Measurements from ENCODE around the gene ESPNL.

Gene ESPNL

DNA sequence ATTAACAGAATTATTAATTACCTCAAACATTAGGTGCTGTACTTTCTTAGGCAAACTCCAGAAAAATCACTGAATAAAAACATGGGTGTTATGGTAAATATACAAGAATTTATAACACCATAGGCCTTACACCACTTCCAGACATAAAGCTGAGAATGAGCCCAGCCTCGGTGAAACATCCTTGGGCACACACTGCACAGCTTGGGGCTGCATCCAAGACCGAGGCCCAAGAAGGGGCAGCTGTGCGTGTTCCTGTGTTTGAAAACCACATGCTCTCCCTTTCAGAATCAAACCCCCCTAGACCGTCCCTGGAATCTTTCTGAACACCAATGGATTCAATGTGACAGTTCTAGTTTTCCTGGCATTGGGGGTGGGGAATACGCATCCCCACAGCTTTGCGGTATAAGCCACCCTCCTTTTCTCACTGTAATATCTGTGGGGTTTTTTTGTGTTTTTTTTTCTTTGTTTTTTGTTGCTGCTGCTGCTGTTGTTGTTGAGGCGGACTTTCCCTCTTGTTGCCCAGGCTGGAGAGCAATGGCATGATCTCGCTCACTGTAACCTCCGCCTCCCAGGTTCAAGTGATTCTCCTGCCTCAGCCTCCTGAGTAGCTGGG, 71.5 kb downstream of the ESPNL start:
- DNase-seq (ENCODE audit: low read depth in 3 of 3) = no peak

DNA sequence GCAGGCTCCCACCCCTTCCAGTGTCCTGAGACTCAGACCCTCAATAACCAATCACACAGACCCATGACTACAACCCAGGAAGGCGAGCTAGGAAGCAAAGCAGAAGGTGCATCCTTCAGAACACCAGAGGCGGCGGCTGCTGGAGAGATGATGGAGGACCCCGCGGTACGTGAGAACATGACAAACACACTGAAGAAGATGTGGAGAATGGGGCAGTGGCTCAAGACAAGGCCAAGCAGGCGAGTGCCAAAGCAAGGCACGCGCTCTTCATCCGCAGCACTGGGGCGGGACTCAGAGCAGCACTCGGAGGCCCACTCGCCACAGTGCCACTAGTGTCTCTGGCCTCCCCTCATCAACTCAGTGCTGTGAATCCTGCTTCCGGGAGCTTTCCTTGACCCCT, 72.3 kb downstream of the ESPNL start:
- DNase-seq (ENCODE audit: low read depth in 3 of 3) = no peak

DNA sequence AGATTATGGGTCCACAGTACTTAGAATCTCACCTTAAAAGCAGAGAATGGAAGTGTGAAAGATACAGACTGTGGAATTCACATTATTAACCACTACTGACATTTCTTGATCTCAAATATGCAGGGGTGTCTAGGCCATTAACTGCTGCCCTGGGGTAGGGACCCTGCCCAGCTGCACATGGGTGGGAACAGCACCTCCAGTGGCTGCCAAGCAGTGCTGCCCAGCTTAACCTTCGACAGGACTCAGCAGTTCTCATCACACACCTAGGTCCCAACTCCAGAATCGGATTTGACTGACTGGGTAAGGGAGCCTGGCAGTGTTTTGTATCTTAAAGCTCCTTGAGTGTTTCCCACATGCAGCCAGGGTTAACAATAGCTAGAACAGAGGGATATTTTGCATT, 73.6 kb downstream of the ESPNL start:
- DNase-seq (ENCODE audit: low read depth in 3 of 3) = no peak

DNA sequence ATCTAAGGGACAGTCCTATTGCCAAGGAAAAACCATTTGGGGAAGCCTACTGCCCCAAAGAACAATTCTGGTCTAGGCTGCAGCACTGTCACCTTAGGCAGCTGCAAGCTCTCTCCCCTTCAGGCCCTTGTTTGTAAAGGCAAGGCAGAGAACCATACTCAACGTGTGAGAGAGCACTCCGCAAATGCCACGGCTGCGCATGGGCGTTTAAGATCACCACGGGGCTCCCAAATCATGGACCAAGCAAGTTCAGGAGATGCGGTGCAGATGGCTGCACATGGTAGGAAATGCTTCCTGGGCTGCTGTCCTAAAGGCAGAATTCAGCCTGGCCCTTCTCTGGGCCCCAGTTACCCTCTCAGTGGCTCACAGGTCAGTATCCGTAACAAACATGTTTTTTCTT, 74.2 kb downstream of the ESPNL start:
- no peak for DNase-seq (ENCODE audit: low read depth in 3 of 3)

DNA sequence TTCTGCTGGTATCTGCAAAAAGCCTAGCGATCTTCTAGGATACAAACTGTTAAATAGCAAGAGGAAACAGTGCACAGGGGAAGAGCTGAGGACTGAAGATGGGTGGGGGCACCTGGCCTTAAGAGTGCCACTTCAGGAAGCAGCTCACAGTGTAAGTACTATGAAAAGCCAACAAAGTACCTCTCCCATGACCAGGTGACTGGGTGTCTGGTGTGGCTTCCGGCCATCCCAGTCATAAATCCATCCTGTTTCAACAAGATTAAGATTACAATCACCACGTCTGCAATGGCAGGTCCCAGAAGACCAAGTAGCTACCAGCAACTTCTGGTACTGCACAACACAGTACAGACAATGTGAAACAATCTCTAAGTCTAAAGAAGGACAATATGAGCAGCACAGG, 74.6 kb downstream of the ESPNL start:
- DNase-seq (ENCODE audit: low read depth in 3 of 3) = no peak

DNA sequence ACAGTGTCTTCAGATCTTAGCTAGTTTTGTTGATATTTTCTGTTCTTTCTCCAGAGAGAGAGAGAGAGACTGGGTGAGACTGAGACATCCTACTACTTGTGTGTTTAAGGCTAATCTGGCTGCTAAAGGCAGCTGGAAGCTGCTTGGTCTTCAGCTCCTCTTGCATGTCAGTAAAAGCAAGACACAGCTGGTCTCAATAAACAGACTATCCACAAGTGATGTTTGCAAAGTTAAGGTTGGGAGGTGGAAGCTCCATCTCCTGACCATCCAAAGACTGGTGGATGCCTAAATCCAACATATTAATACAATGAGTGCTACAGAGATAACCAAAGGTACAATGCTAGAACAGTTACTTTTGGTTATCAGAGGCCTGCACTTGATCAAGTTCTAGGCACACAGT, 76.5 kb downstream of the ESPNL start:
- DNase-seq (ENCODE audit: low read depth in 3 of 3) = no peak

DNA sequence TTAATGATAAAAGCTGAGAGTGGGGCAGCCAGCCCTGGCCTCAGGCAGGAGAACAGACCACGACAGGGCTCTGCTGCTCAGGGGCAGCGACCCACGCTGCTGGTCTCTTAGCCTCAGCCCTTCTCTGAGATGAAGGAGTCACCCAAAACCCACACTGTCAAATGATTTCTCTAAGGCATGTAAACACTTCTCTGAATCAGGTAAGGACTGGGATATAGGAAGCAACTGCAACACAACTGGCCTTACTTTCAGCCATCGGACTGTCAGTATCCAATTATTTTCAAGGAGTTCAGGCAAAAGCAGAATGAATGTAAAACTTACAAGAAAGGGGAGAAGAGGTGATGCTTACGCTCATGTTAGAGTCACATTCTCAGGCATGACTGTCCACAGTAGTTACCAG, 80.4 kb downstream of the ESPNL start:
- no peak for DNase-seq (ENCODE audit: low read depth in 3 of 3)

DNA sequence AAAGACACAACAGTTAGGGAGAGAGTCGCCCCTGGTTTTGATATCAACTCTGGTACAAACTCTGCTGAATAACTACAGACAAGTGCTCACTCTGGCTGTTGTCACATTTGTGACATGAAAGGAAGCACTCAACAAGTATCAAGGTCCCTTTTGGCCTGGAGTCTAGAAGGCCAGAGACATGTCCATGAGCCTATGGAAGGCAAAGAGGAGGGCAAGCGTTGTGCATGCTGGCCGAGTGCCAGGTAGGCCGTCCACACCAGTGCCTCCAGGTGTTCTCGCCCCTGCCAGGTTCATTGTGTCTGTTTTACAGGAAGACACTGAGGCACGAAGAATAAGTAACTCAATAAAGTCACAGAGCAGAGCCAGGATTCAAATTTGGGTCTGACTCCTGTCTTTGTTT, 82.2 kb downstream of the ESPNL start:
- no peak for DNase-seq (ENCODE audit: low read depth in 3 of 3)
